ENCODE measurements around the gene TAS2R40.
"Not testable (repeated sequence)": the region's sequence is repeated elsewhere in the genome, so short reads cannot be mapped to it uniquely, and the experiment has no call there.

Gene TAS2R40

GRCh38 chr7:143263266-143264195, 41.7 kb downstream of the TAS2R40 start, which contains the start of gene GSTK1:
GSTK1 (plus strand) TSS chr7:143263441; CDS start chr7:143263514, 73 bp downstream.
- TF ChIP-seq, protein P1, sequence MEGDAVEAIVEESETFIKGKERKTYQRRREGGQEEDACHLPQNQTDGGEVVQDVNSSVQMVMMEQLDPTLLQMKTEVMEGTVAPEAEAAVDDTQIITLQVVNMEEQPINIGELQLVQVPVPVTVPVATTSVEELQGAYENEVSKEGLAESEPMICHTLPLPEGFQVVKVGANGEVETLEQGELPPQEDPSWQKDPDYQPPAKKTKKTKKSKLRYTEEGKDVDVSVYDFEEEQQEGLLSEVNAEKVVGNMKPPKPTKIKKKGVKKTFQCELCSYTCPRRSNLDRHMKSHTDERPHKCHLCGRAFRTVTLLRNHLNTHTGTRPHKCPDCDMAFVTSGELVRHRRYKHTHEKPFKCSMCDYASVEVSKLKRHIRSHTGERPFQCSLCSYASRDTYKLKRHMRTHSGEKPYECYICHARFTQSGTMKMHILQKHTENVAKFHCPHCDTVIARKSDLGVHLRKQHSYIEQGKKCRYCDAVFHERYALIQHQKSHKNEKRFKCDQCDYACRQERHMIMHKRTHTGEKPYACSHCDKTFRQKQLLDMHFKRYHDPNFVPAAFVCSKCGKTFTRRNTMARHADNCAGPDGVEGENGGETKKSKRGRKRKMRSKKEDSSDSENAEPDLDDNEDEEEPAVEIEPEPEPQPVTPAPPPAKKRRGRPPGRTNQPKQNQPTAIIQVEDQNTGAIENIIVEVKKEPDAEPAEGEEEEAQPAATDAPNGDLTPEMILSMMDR (IDR thresholded peaks at IDR 0.05; ENCODE audit: control insufficient read depth, insufficient read depth, low read depth, low read length, missing control alignments): no peak

DNA sequence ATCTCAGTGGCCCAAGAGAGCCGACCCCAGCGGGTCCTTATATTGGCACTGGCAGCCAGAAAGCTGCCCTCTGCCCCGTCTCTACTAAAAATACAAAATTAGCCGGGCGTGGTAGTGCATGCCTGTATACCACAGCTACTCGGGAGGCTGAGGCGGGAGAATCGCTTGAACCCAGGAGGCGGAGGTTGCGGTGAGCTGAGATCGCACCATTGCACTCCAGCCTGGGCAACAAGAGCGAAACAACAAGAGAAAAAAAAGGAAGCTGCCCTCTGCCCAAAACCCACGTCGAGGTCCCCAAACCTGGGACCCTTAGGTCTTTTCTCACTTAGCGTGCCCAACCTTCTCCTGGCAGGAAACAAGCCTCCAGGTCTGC, 42.3 kb downstream of the TAS2R40 start:
- H3K4me3 ChIP-seq (ENCODE audit: control insufficient read depth, low read depth, low read length): peak overlapping the region; percentile 99
- DNase-seq (ENCODE audit: low read depth): not testable (repeated sequence)

More at GRCh38 chr7:143263266-143264195, 41.7 kb downstream of the TAS2R40 start, which contains the start of gene GSTK1:
- DNase-seq (ENCODE audit: low read depth): no peak
- H3K4me3 ChIP-seq (ENCODE audit: control insufficient read depth, low read depth, low read length): peak within 1 kb of the TSS; percentile 99

GRCh38 chr7:143265017-143265693, 43.3 kb downstream of the TAS2R40 start:
- H3K4me3 ChIP-seq (ENCODE audit: control insufficient read depth, low read depth, low read length): no peak overlapping the region
- DNase-seq (ENCODE audit: low read depth): no peak
- TF ChIP-seq, protein P1 (IDR thresholded peaks at IDR 0.05; ENCODE audit: control insufficient read depth, insufficient read depth, low read depth, low read length, missing control alignments): no peak

GRCh38 chr7:143269251-143269650, 47.4 kb downstream of the TAS2R40 start:
- no peak for DNase-seq (ENCODE audit: low read depth)
- TF ChIP-seq, protein P1 (IDR thresholded peaks at IDR 0.05; ENCODE audit: control insufficient read depth, insufficient read depth, low read depth, low read length, missing control alignments): no peak
- no peak overlapping the region for H3K4me3 ChIP-seq (ENCODE audit: control insufficient read depth, low read depth, low read length)

DNA sequence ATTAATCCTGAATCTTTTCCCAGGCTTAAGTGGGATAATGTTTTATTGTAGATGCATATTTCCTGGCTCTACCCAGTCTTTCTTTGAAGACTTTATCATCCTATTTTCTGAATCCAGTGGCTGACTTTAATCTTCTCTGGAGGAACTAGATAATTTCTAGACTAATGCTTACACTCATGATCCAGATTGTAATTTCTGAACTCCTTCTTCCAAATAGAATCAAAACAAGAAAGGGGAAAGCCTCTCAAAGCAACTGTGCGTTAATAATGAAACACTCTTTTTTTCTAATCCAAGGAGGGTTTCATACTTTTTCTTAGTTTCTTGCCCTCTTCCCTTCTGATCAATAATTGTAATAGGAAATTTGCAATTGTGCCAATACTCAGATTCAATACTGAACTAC, 49.4 kb downstream of the TAS2R40 start:
- no peak for DNase-seq (ENCODE audit: low read depth)
- TF ChIP-seq, protein P1 (IDR thresholded peaks at IDR 0.05; ENCODE audit: control insufficient read depth, insufficient read depth, low read depth, low read length, missing control alignments): no peak
- no peak overlapping the region for H3K4me3 ChIP-seq (ENCODE audit: control insufficient read depth, low read depth, low read length)
